Liver (tissue), 9 donors: Measurements from ENCODE around the gene TCERG1. TPM values are rescaled to one million over a fixed set of nuclear protein-coding genes. Genes with fewer than 3 reads are reported as not detected.

Experiments used
- DNase-seq: peaks from one replicate; pipeline ENCODE4 v3.0.0-alpha.2; 2017; ENCODE audit warnings: low spot score
- H3K27ac ChIP-seq, 2 donors: one replicate each; pipeline ENCODE4 v1.7.0; 2013; ENCODE audit warnings: inconsistent platforms in 2 of 2, low read length in 2 of 2, control low read depth in 1 of 2, low read depth in 1 of 2, mild to moderate bottlenecking in 1 of 2
- H3K27me3 ChIP-seq, 4 donors: one replicate each; pipeline versions ENCODE4 v1.6.1 to v1.7.0; 2013; ENCODE audit warnings: low read length in 3 of 4, inconsistent platforms in 1 of 4, mild to moderate bottlenecking in 1 of 4, moderate library complexity in 1 of 4; ENCODE audit not compliant: control insufficient read depth in 4 of 4, insufficient read depth in 4 of 4
- H3K36me3 ChIP-seq, 4 donors: one replicate each; pipeline versions ENCODE4 v1.6.1 to v1.7.0; 2013; ENCODE audit warnings: low read length in 3 of 4, mild to moderate bottlenecking in 3 of 4, low read depth in 1 of 4, moderate library complexity in 1 of 4; ENCODE audit not compliant: control insufficient read depth in 4 of 4, insufficient read depth in 3 of 4
- H3K4me1 ChIP-seq, 4 donors: one replicate each; pipeline versions ENCODE4 v1.6.1 to v1.7.0; 2013; ENCODE audit warnings: low read length in 3 of 4, mild to moderate bottlenecking in 3 of 4, moderate library complexity in 1 of 4; ENCODE audit not compliant: control insufficient read depth in 4 of 4, insufficient read depth in 4 of 4
- H3K4me3 ChIP-seq, 3 donors: one replicate each; pipeline versions ENCODE4 v1.6.1 to v1.7.0; 2013; ENCODE audit warnings: low read length in 3 of 3, control low read depth in 1 of 3, low read depth in 1 of 3, mild to moderate bottlenecking in 1 of 3
- H3K9ac ChIP-seq, 2 donors: one replicate each; pipeline ENCODE4 v1.7.0; 2013; ENCODE audit warnings: low read length in 2 of 2, mild to moderate bottlenecking in 2 of 2, moderate library complexity in 2 of 2, control low read depth in 1 of 2, low read depth in 1 of 2
- H3K9me3 ChIP-seq, 4 donors: one replicate each; pipeline versions ENCODE4 v1.6.1 to v1.7.0; 2013; ENCODE audit warnings: low read length in 3 of 4; ENCODE audit not compliant: control insufficient read depth in 4 of 4
- ATF3 ChIP-seq: IDR thresholded peaks from 2 replicates; pipeline ENCODE4 v1.6.1; 2016; ENCODE audit warnings: antibody characterized with exemption
- CTCF ChIP-seq: fragments of 150-350 bp; IDR thresholded peaks from 2 replicates; pipeline ENCODE4 v1.5.1; 2017; ENCODE audit warnings: improper control_type of control experiment, low read depth, low read length; ENCODE audit not compliant: missing input control
- EGR1 ChIP-seq, 2 donors: IDR thresholded peaks; 2 replicates each; pipeline ENCODE4 v1.6.1; 2016 to 2018; ENCODE audit warnings: antibody characterized with exemption in 2 of 2, low read depth in 2 of 2
- FOXA1 ChIP-seq: IDR thresholded peaks from 2 replicates; pipeline ENCODE4 v1.6.1; 2016; ENCODE audit warnings: antibody characterized with exemption
- FOXA2 ChIP-seq: IDR thresholded peaks from 2 replicates; pipeline ENCODE4 v1.6.1; 2016; ENCODE audit warnings: antibody characterized with exemption
- GABPA ChIP-seq, 2 donors: IDR thresholded peaks in 1 of 2; conservative IDR thresholded peaks in 1 of 2; 2 replicates each; pipeline ENCODE4 v1.6.1; 2016; ENCODE audit warnings: antibody characterized with exemption in 2 of 2, mild to moderate bottlenecking in 1 of 2, moderate library complexity in 1 of 2
- HNF4A ChIP-seq, 2 donors: conservative IDR thresholded peaks; 2 replicates each; pipeline ENCODE4 v1.6.1; 2016; ENCODE audit warnings: antibody characterized with exemption in 2 of 2, mild to moderate bottlenecking in 2 of 2
- HNF4G ChIP-seq: IDR thresholded peaks from 2 replicates; pipeline ENCODE4 v1.6.1; 2016; ENCODE audit warnings: antibody characterized with exemption
- JUND ChIP-seq, 2 donors: IDR thresholded peaks; 2 replicates each; pipeline ENCODE4 v1.6.1; 2016; ENCODE audit warnings: antibody characterized with exemption in 2 of 2
- MAX ChIP-seq: IDR thresholded peaks from 2 replicates; pipeline ENCODE4 v1.6.1; 2016; ENCODE audit warnings: antibody characterized with exemption
- NR2F2 ChIP-seq: IDR thresholded peaks from 2 replicates; pipeline ENCODE4 v1.6.1; 2016; ENCODE audit warnings: antibody characterized with exemption
- RAD21 ChIP-seq, 2 donors: IDR thresholded peaks; 2 replicates each; pipeline ENCODE4 v1.6.1; 2016; ENCODE audit warnings: antibody characterized with exemption in 2 of 2, mild to moderate bottlenecking in 2 of 2
- REST ChIP-seq: IDR thresholded peaks from 2 replicates; pipeline ENCODE4 v1.6.1; 2016; ENCODE audit warnings: antibody characterized with exemption, mild to moderate bottlenecking
- RXRA ChIP-seq, 2 donors: IDR thresholded peaks; 2 replicates each; pipeline ENCODE4 v1.6.1; 2017 to 2018; ENCODE audit warnings: antibody characterized with exemption in 2 of 2, mild to moderate bottlenecking in 1 of 2
- SP1 ChIP-seq: IDR thresholded peaks from 2 replicates; pipeline ENCODE4 v1.6.1; 2018; ENCODE audit warnings: antibody characterized with exemption, mild to moderate bottlenecking
- TAF1 ChIP-seq: conservative IDR thresholded peaks from 2 replicates; pipeline ENCODE4 v1.6.1; 2016; ENCODE audit warnings: antibody characterized with exemption, mild to moderate bottlenecking
- YY1 ChIP-seq: IDR thresholded peaks from 2 replicates; pipeline ENCODE4 v1.6.1; 2016; ENCODE audit warnings: antibody characterized with exemption, mild to moderate bottlenecking
- WGBS: extraction: QIAGEN DNeasy Blood & Tissue Kit; methylation state at CpG from one replicate; pipeline ENCODE4 v1.1.7; 2013; 5-methylcytosine and 5-hydroxymethylcytosine counted together
- polyA plus RNA-seq, 2 donors: library from polyadenylated mRNA; stranded (reverse) in 1 of 2; unstranded in 1 of 2; fragments of 200-250 nt in 1 of 2; fragments of >200 nt in 1 of 2; fragmentation: Nextera tagmentation in 1 of 2; extraction: Ambion mirVana in 1 of 2; gene quantifications; one replicate each; pipeline versions ENCODE4 v1.2.1 to v1.2.3, GENCODE V29; 2013 to 2015
- total RNA-seq, 2 donors: library from RNA; depleted of rRNA; stranded (reverse); fragments of >200 nt; gene quantifications; one replicate each; pipeline ENCODE4 v1.2.3, GENCODE V29; 2014
- donor health status: healthy.
- donor health status: healthy.
- donor health status: healthy.
- donor health status: healthy.
- donor health status: healthy.

TCERG1 gene
- total and polyA plus RNA-seq, 4 donors, result 7.8 to 26.6 (median 16.0) TPM

GRCh38 chr5:146540414-146540813 is 93.3 kb downstream of the TCERG1 start:
- Histone ChIP-seq H3K4me3 (no peak overlapping the region), H3K27ac (no peak overlapping the region), H3K4me1 (peaks cover 0 to 2% (median 0%) of the 10 kb centered on the region in 4 donors), H3K27me3 (no peaks in the 10 kb centered on the region), H3K9me3 (no peaks in the 10 kb centered on the region), H3K9ac (no peak overlapping the region), H3K36me3 (no peaks in the 10 kb centered on the region)
- DNase-seq, result no peak
- TF ChIP-seq REST (no peak), TAF1 (no peak), SP1 (no peak), JUND (IDR thresholded peaks at IDR 0.05) (no peak), CTCF (no peak), RXRA (IDR thresholded peaks at IDR 0.05) (no peak), RAD21 (IDR thresholded peaks at IDR 0.05) (no peak), HNF4A (conservative IDR thresholded peaks at IDR 0.05) (no peak), ATF3 (no peak), HNF4G (no peak), YY1 (no peak), EGR1 (IDR thresholded peaks at IDR 0.05; ENCODE audit: low read depth in 2 of 2) (no peak), FOXA2 (no peak), MAX (no peak), FOXA1 (no peak), NR2F2 (no peak), GABPA (IDR thresholded peaks at IDR 0.05 in 1 of 2, conservative IDR thresholded peaks at IDR 0.05 in 1 of 2) (no peak)
- WGBS, result 88% methylated on average over 2 of the region's 2 CpGs

GRCh38 chr5:146541958-146542849 is 95.1 kb downstream of the TCERG1 start:
- 21% methylated on average over 16 of the region's 16 CpGs for WGBS
- H3K9ac ChIP-seq, result no peak overlapping the region
- H3K4me3 ChIP-seq, result no peak overlapping the region
- H3K4me1 ChIP-seq, result peaks cover 0 to 2% (median 0%) of the 10 kb centered on the region in 4 donors
- no peak overlapping the region for H3K27ac ChIP-seq
- no peaks in the 10 kb centered on the region for H3K9me3 ChIP-seq
- no peaks in the 10 kb centered on the region for H3K36me3 ChIP-seq
- peak; percentile 69 for DNase-seq
- H3K27me3 ChIP-seq, result no peaks in the 10 kb centered on the region
- no peak for TF ChIP-seq YY1
- peak; percentile 91 for TF ChIP-seq RAD21 (IDR thresholded peaks at IDR 0.05)
- TF ChIP-seq JUND (IDR thresholded peaks at IDR 0.05), result no peak
- peak; percentile 91 for TF ChIP-seq CTCF
- TF ChIP-seq HNF4A (conservative IDR thresholded peaks at IDR 0.05), result no peak
- no peak for TF ChIP-seq NR2F2
